Brain microvascular endothelial cell (primary cell): Measurements from ENCODE around the gene STARD3.

ENCODE experiments used
- DNase-seq: peaks from one replicate; pipeline ENCODE4 v3.0.0-alpha.2; 2020
- H3K27ac ChIP-seq: fragments of 250-450 bp; sonication (Bioruptor Pico); 2 replicates; pipeline ENCODE4 v1.5.1; 2020; ENCODE audit warnings: mild to moderate bottlenecking, moderate library complexity
- H3K27me3 ChIP-seq: fragments of 250-450 bp; sonication (Bioruptor Pico); replicated peaks from 2 replicates; pipeline ENCODE4 v1.5.1; 2020; ENCODE audit warnings: mild to moderate bottlenecking
- H3K36me3 ChIP-seq: fragments of 250-450 bp; sonication (Bioruptor Pico); replicated peaks from 2 replicates; pipeline ENCODE4 v1.5.1; 2020; ENCODE audit warnings: mild to moderate bottlenecking
- H3K4me3 ChIP-seq: 2 replicates; pipeline ENCODE4 v1.5.1; 2011; ENCODE audit warnings: low read depth, mild to moderate bottlenecking, control low read depth, low read length, moderate library complexity
- CTCF ChIP-seq: IDR thresholded peaks from 2 replicates; pipeline ENCODE4 v1.5.1; 2011; ENCODE audit warnings: low read depth, mild to moderate bottlenecking, moderate library complexity, low read length, control low read depth, inconsistent platforms; ENCODE audit errors: missing control alignments
- in situ Hi-C: cut with HindIII; loops from 2 replicates; pipeline ENCODE4 v1.10.0; 2017; ENCODE audit warnings: low sequenced_read_pairs, low pct_ligation_motif_present

Gene STARD3

GRCh38 chr17:39612291-39612894 is 24.6 kb upstream of the STARD3 start:
- in situ Hi-C loops = no loop called here
- DNase-seq = no peak
- Histone ChIP-seq H3K27ac (no peak overlapping the region), H3K4me3 (no peak overlapping the region), H3K27me3 (peaks cover 52% of the 10 kb centered on the region), H3K36me3 (no peaks in the 10 kb centered on the region)
- no peak for TF ChIP-seq CTCF

- no peaks in the 10 kb centered on the region for H3K36me3 ChIP-seq
- H3K4me3 ChIP-seq = no peak overlapping the region
- no peak for TF ChIP-seq CTCF
- DNase-seq = no peak
- in situ Hi-C loops = no loop called here
- H3K27me3 ChIP-seq = peaks cover 52% of the 10 kb centered on the region
- no peak overlapping the region for H3K27ac ChIP-seq
These were observed 23.9 kb upstream of the STARD3 start for GRCh38 chr17:39612935-39613464.

- TF ChIP-seq CTCF = no peak
- in situ Hi-C loops = no loop called here
- H3K27me3 ChIP-seq = peaks cover 42% of the 10 kb centered on the region
- no peaks in the 10 kb centered on the region for H3K36me3 ChIP-seq
- H3K27ac ChIP-seq = no peak overlapping the region
- no peak for DNase-seq
- no peak overlapping the region for H3K4me3 ChIP-seq
These were observed 22.3 kb upstream of the STARD3 start for GRCh38 chr17:39614545-39615157.

- no peak overlapping the region for H3K4me3 ChIP-seq
- no peak for TF ChIP-seq CTCF
- in situ Hi-C loops = no loop called here
- H3K27ac ChIP-seq = no peak overlapping the region
- no peaks in the 10 kb centered on the region for H3K36me3 ChIP-seq
- DNase-seq = no peak
- peaks cover 38% of the 10 kb centered on the region for H3K27me3 ChIP-seq
These were observed 21.5 kb upstream of the STARD3 start for GRCh38 chr17:39615434-39615833.

- in situ Hi-C loops = no loop called here
- peaks cover 30% of the 10 kb centered on the region for H3K27me3 ChIP-seq
- no peak for DNase-seq
- no peak overlapping the region for H3K4me3 ChIP-seq
- TF ChIP-seq CTCF = no peak
- no peaks in the 10 kb centered on the region for H3K36me3 ChIP-seq
- no peak overlapping the region for H3K27ac ChIP-seq
These were observed 19.9 kb upstream of the STARD3 start for GRCh38 chr17:39617100-39617445.
